HepG2 (cell line): ENCODE data around the gene METTL22. TPM values are rescaled to one million over a fixed set of nuclear protein-coding genes. Genes with fewer than 3 reads are reported as not detected.

ENCODE experiments used
- CBX2 ChIP-seq, 2 experiments: fragments of 200-600 bp in 1 of 2; sonication (generic); formaldehyde crosslinking in 1 of 2; IDR thresholded peaks; 2 replicates each; pipeline versions ENCODE4 v1.7.0 to v1.8.1; 2018 to 2022; ENCODE audit warnings: low read depth in 2 of 2, low read length in 1 of 2, mild to moderate bottlenecking in 1 of 2, missing genetic modification reagents in 1 of 2
- GTF3A ChIP-seq: sonication (generic); formaldehyde crosslinking; conservative IDR thresholded peaks from 2 replicates; pipeline ENCODE4 v1.4.0; 2020; ENCODE audit warnings: mild to moderate bottlenecking, missing genetic modification reagents
- KDM4B ChIP-seq: sonication (generic); formaldehyde crosslinking; IDR thresholded peaks from 2 replicates; pipeline ENCODE4 v1.4.0; 2020; ENCODE audit warnings: missing genetic modification reagents
- NFKB2 ChIP-seq: sonication (generic); formaldehyde crosslinking; IDR thresholded peaks from 2 replicates; pipeline ENCODE4 v1.4.0; 2020; ENCODE audit warnings: missing genetic modification reagents, borderline replicate concordance
- RAD51 ChIP-seq: fragments of 450-650 bp; IDR thresholded peaks from 2 replicates; pipeline ENCODE4 v1.6.1; 2016; ENCODE audit warnings: borderline replicate concordance
- ZNF546 ChIP-seq: sonication (generic); formaldehyde crosslinking; conservative IDR thresholded peaks from 2 replicates; pipeline ENCODE4 v1.8.1; 2023; ENCODE audit warnings: mild to moderate bottlenecking, missing genetic modification reagents
- polyA plus RNA-seq, 8 experiments: library from polyadenylated mRNA; depleted of rRNA in 3 of 8; stranded (reverse) in 7 of 8; unstranded in 1 of 8; fragments of >200 nt; fragmentation: Illumina TruSeq in 4 of 8; extraction: Trizol in 4 of 8; gene quantifications; 2 replicates each; pipeline versions ENCODE4 v1.2.1 to v1.2.3, GENCODE V29; 2011 to 2016; ENCODE audit warnings: low read depth in 4 of 8, missing spikeins in 1 of 8, mixed read lengths in 1 of 8; ENCODE audit not compliant: insufficient read depth in 1 of 8
- total RNA-seq, 5 experiments: library from RNA; depleted of rRNA; stranded (reverse); fragments of >200 nt; fragmentation: Illumina TruSeq; extraction: Trizol; gene quantifications; 2 replicates each; pipeline ENCODE4 v1.2.3, GENCODE V29; 2016; ENCODE audit warnings: low read depth in 1 of 5
- TF ChIP-seq, protein P1 (sequence below): sonication (generic); formaldehyde crosslinking; IDR thresholded peaks from 2 replicates; pipeline ENCODE4 v1.4.0; 2020; ENCODE audit warnings: mild to moderate bottlenecking, low read depth, missing genetic modification reagents
- TF ChIP-seq, protein P2 (sequence below): IDR thresholded peaks from 2 replicates; pipeline ENCODE4 v1.6.1; 2016; ENCODE audit warnings: missing compliant biosample characterization, missing genetic modification reagents, borderline replicate concordance
- TF ChIP-seq, protein P3 (sequence below): sonication (generic); formaldehyde crosslinking; IDR thresholded peaks from 2 replicates; pipeline ENCODE4 v1.4.0; 2020; ENCODE audit warnings: missing genetic modification reagents
- TF ChIP-seq, protein P4 (sequence below): sonication (generic); formaldehyde crosslinking; conservative IDR thresholded peaks from 2 replicates; pipeline ENCODE4 v1.4.0; 2020; ENCODE audit warnings: missing genetic modification reagents
- TF ChIP-seq, protein P5 (sequence below): sonication (generic); formaldehyde crosslinking; IDR thresholded peaks from 2 replicates; pipeline ENCODE4 v1.4.0; 2020; ENCODE audit warnings: missing genetic modification reagents, mild to moderate bottlenecking, borderline replicate concordance

METTL22 gene
- total and polyA plus RNA-seq, 2 of the 13 experiments (the other 11 are each of a cell fraction or from before 2014, with no cell fraction given), result 36.2 to 94.8 TPM

DNA sequence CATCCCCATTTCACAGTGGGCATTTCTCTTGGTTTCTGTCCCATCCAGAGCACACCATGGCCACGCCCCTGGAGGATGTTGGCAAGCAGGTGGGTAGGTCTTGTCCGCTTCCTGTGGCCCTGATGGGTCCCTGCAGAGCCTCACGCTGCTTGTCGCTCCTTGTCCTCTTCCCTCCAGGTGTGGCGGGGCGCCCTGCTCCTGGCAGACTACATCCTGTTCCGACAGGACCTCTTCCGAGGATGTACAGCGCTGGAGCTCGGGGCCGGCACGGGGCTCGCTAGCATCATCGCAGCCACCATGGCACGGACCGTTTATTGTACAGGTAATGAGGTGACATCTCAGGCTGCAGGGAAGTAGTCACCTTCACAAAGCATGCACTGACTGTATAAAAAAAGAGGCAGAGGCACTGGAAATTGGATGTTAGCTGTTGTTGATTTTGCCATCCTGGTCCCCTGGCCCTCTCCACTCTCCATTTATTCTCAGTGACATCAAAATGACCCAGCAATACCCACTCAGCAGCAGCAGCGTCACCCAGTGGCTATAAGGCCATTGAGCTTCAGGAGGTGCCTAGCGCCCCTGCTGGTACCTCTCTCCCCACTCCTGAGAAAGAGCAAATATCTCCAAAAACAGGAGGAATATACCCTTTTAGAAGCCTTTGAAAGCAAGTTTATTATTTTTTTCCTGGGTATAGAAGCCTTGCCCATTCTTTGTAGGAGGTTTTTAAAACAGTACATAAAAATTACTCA lies 13.7 kb downstream of the METTL22 start (continued):
- peak; percentile 24; the same call in 1 of the 2 replicates for TF ChIP-seq NFKB2 (CRISPR knock-in tag)
- TF ChIP-seq, protein P1, sequence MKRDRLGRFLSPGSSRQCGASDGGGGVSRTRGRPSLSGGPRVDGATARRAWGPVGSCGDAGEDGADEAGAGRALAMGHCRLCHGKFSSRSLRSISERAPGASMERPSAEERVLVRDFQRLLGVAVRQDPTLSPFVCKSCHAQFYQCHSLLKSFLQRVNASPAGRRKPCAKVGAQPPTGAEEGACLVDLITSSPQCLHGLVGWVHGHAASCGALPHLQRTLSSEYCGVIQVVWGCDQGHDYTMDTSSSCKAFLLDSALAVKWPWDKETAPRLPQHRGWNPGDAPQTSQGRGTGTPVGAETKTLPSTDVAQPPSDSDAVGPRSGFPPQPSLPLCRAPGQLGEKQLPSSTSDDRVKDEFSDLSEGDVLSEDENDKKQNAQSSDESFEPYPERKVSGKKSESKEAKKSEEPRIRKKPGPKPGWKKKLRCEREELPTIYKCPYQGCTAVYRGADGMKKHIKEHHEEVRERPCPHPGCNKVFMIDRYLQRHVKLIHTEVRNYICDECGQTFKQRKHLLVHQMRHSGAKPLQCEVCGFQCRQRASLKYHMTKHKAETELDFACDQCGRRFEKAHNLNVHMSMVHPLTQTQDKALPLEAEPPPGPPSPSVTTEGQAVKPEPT (CRISPR knock-in tag), result no peak
- TF ChIP-seq, protein P2, sequence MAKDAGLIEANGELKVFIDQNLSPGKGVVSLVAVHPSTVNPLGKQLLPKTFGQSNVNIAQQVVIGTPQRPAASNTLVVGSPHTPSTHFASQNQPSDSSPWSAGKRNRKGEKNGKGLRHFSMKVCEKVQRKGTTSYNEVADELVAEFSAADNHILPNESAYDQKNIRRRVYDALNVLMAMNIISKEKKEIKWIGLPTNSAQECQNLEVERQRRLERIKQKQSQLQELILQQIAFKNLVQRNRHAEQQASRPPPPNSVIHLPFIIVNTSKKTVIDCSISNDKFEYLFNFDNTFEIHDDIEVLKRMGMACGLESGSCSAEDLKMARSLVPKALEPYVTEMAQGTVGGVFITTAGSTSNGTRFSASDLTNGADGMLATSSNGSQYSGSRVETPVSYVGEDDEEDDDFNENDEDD (CRISPR knock-in tag), result no peak
- no peak for TF ChIP-seq RAD51
- no peak for TF ChIP-seq GTF3A
- TF ChIP-seq, protein P3, sequence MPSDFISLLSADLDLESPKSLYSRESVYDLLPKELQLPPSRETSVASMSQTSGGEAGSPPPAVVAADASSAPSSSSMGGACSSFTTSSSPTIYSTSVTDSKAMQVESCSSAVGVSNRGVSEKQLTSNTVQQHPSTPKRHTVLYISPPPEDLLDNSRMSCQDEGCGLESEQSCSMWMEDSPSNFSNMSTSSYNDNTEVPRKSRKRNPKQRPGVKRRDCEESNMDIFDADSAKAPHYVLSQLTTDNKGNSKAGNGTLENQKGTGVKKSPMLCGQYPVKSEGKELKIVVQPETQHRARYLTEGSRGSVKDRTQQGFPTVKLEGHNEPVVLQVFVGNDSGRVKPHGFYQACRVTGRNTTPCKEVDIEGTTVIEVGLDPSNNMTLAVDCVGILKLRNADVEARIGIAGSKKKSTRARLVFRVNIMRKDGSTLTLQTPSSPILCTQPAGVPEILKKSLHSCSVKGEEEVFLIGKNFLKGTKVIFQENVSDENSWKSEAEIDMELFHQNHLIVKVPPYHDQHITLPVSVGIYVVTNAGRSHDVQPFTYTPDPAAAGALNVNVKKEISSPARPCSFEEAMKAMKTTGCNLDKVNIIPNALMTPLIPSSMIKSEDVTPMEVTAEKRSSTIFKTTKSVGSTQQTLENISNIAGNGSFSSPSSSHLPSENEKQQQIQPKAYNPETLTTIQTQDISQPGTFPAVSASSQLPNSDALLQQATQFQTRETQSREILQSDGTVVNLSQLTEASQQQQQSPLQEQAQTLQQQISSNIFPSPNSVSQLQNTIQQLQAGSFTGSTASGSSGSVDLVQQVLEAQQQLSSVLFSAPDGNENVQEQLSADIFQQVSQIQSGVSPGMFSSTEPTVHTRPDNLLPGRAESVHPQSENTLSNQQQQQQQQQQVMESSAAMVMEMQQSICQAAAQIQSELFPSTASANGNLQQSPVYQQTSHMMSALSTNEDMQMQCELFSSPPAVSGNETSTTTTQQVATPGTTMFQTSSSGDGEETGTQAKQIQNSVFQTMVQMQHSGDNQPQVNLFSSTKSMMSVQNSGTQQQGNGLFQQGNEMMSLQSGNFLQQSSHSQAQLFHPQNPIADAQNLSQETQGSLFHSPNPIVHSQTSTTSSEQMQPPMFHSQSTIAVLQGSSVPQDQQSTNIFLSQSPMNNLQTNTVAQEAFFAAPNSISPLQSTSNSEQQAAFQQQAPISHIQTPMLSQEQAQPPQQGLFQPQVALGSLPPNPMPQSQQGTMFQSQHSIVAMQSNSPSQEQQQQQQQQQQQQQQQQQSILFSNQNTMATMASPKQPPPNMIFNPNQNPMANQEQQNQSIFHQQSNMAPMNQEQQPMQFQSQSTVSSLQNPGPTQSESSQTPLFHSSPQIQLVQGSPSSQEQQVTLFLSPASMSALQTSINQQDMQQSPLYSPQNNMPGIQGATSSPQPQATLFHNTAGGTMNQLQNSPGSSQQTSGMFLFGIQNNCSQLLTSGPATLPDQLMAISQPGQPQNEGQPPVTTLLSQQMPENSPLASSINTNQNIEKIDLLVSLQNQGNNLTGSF (CRISPR knock-in tag), result no peak
- no peak for TF ChIP-seq CBX2 (IDR thresholded peaks at IDR 0.05; ENCODE audit: low read depth, low read length)
- TF ChIP-seq CBX2 (CRISPR knock-in tag; IDR thresholded peaks at IDR 0.05; ENCODE audit: low read depth), result no peak
- TF ChIP-seq KDM4B (CRISPR knock-in tag), result no peak
- no peak for TF ChIP-seq ZNF546 (CRISPR knock-in tag)
- TF ChIP-seq, protein P4, sequence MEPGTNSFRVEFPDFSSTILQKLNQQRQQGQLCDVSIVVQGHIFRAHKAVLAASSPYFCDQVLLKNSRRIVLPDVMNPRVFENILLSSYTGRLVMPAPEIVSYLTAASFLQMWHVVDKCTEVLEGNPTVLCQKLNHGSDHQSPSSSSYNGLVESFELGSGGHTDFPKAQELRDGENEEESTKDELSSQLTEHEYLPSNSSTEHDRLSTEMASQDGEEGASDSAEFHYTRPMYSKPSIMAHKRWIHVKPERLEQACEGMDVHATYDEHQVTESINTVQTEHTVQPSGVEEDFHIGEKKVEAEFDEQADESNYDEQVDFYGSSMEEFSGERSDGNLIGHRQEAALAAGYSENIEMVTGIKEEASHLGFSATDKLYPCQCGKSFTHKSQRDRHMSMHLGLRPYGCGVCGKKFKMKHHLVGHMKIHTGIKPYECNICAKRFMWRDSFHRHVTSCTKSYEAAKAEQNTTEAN (CRISPR knock-in tag), result no peak
- TF ChIP-seq, protein P5, sequence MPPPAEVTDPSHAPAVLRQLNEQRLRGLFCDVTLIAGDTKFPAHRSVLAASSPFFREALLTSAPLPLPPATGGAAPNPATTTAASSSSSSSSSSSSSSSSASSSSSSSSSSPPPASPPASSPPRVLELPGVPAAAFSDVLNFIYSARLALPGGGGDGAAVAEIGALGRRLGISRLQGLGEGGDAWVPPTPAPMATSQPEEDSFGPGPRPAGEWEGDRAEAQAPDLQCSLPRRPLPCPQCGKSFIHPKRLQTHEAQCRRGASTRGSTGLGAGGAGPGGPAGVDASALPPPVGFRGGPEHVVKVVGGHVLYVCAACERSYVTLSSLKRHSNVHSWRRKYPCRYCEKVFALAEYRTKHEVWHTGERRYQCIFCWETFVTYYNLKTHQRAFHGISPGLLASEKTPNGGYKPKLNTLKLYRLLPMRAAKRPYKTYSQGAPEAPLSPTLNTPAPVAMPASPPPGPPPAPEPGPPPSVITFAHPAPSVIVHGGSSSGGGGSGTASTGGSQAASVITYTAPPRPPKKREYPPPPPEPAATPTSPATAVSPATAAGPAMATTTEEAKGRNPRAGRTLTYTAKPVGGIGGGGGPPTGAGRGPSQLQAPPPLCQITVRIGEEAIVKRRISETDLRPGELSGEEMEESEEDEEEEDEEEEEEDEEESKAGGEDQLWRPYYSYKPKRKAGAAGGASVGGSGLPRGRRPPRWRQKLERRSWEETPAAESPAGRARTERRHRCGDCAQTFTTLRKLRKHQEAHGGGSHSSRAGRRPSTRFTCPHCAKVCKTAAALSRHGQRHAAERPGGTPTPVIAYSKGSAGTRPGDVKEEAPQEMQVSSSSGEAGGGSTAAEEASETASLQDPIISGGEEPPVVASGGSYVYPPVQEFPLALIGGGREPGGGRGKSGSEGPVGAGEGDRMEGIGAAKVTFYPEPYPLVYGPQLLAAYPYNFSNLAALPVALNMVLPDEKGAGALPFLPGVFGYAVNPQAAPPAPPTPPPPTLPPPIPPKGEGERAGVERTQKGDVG (CRISPR knock-in tag), result no peak
